D721Med (cell line): ENCODE data around the gene LHFPL6.

Source experiments
- DNase-seq: peaks from one replicate; pipeline ENCODE4 v3.0.0; 2011; ENCODE audit warnings: low spot score; ENCODE audit not compliant: insufficient read length
- FAIRE-seq: peaks from 2 replicates; lab custom pipeline; 2011; peaks lifted over from hg19 to GRCh38; lab: Jason Lieb, UNC
- TF ChIP-seq, protein P1 (sequence below): IDR thresholded peaks from 2 replicates; pipeline ENCODE4 v1.5.1; 2012; ENCODE audit warnings: mild to moderate bottlenecking, control low read depth; ENCODE audit not compliant: insufficient read depth; ENCODE audit errors: missing control alignments

LHFPL6 gene

GRCh38 chr13:39462906-39463305, 140.1 kb downstream of the LHFPL6 start:
- TF ChIP-seq, protein P1, sequence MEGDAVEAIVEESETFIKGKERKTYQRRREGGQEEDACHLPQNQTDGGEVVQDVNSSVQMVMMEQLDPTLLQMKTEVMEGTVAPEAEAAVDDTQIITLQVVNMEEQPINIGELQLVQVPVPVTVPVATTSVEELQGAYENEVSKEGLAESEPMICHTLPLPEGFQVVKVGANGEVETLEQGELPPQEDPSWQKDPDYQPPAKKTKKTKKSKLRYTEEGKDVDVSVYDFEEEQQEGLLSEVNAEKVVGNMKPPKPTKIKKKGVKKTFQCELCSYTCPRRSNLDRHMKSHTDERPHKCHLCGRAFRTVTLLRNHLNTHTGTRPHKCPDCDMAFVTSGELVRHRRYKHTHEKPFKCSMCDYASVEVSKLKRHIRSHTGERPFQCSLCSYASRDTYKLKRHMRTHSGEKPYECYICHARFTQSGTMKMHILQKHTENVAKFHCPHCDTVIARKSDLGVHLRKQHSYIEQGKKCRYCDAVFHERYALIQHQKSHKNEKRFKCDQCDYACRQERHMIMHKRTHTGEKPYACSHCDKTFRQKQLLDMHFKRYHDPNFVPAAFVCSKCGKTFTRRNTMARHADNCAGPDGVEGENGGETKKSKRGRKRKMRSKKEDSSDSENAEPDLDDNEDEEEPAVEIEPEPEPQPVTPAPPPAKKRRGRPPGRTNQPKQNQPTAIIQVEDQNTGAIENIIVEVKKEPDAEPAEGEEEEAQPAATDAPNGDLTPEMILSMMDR: no peak
- DNase-seq (no peak), FAIRE-seq (no peak)

DNA sequence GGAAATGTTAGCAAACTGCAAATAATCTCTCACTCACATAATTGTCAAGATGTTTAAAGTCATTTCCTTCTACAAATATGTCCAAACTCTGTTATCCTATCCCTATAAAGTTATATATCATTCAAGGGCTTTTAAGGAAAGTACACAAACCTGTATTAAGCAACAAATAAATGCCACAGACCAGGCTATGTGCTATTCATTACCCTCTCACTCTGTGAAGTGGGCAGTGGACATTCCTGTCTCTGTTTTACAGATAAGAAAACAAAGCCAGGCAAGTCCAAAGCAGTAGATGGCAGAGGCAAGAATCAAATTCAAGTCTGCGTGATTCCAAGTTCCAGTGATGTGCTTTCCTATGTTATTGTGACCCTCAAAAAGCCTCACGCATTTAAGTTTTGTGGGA, 140.6 kb downstream of the LHFPL6 start:
- TF ChIP-seq, protein P1: no peak
- FAIRE-seq: no peak
- DNase-seq: no peak

DNA sequence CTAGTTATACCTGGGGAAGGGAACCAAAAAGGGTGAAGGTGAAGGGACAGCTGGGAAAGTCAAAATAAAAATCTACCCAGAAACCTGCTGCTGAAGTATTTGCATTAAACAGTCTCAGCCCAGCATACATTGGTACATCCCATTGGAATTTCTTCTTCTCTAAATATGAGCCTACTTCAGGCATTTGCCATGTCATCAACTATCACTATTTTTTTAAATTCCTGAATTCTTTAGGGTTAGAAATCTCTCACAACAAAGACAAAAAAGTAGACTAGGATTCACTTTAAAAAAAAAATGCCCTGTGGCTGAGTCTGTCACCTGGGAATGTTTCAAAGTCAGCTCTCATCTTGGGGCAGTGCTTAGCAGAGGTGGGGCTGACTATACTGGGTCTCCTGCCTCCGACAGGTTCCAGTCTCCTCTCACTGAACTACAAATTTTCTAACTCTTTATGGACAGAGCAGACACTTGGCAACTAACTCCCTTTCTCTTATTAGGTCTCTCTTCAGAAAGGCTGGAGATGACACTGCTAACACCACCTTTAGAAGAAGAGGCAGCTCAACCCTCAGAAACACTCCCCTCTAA, 141.2 kb downstream of the LHFPL6 start:
- DNase-seq: no peak
- FAIRE-seq: no peak
- TF ChIP-seq, protein P1: no peak

DNA sequence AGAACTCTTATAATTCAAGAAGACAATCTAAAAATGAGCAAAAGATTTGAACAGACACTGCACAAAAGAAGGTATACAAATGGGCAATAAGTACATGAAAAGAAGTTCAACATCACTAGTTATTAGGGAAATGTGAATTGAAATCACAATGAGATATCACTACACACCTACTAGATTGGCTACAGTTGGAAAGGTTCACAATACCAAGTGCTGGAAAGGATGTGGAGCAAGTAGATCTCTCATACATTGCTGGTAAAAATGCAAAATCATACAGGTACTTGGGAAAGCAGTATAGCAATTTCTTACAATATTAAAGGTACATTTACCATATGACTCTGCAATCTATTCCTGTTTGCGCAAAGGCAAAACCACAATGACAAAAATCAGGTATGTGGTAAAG, 145.7 kb downstream of the LHFPL6 start:
- DNase-seq (no peak), FAIRE-seq (no peak)
- TF ChIP-seq, protein P1: no peak

- DNase-seq (no peak), FAIRE-seq (no peak)
- TF ChIP-seq, protein P1: no peak
Measured at GRCh38 chr13:39455521-39456175, 147.3 kb downstream of the LHFPL6 start.

- no peak for DNase-seq
- no peak for FAIRE-seq
- TF ChIP-seq, protein P1: no peak
Measured at GRCh38 chr13:39452834-39453233, 150.2 kb downstream of the LHFPL6 start.

GRCh38 chr13:39452417-39452816, 150.6 kb downstream of the LHFPL6 start:
- DNase-seq (no peak), FAIRE-seq (no peak)
- TF ChIP-seq, protein P1: no peak
